M059J (cell line): ENCODE data around the gene COA7. TPM values are rescaled to one million over a fixed set of nuclear protein-coding genes. Genes with fewer than 3 reads are reported as not detected.

Source experiments
- DNase-seq: peaks from one replicate; pipeline ENCODE4 v3.0.0-alpha.2; 2012; ENCODE audit warnings: low read depth
- total RNA-seq: library from RNA; depleted of rRNA; stranded (reverse); fragments of >200 nt; shearing (Covaris generic); gene quantifications from 2 replicates; pipeline ENCODE4 v1.2.3, GENCODE V29; 2014; rRNA removed

Gene COA7
- total RNA-seq, 1 experiment from 2014 or later = 10.1 TPM

DNA sequence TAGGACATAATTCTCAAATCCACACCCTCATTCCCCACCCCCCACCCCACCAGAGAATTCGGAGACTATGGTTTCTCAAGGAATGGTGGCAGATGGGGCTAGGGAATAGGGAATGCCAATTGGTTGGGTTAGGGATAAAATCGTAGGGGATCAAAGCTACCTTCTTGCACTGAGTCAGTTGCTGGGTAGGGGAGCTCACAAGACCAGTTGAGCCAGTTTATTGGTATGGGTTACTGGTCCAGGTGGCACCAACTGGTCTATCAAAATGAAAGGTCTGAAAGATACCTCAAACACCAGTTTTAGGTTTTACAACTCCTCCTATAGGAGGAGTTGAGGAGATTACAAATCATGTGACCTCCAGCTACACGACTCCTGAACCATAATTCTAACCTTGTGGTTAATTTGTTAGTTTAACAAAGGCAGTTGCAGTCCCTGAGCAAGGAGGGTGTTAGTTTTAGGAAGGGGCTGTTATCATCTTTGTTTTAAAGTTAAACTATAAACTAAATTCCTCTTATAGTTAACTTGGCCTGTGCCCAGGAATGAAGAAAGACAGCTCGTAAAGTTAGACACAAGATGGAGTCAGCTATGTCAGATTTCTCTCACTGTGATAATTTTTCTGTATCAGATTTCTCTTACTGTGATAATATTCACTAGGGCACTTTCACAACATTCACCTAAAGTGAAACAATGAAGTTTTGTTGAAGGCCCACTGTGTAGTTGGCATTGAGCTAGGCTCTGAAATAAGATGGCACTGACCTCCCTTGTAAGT lies 62.6 kb downstream of the COA7 start:
- DNase-seq = no peak

Other genes starting within 250 kb of the COA7 start
- 12.7 and 22.3 TPM in 2 replicates for gene TUT4, start 145.3 kb downstream of the COA7 start, total RNA-seq
- gene GPX7, start 96.0 kb downstream of the COA7 start, total RNA-seq = 7.7 and 8.7 TPM in 2 replicates
- gene SHISAL2A, start 65.2 kb downstream of the COA7 start, total RNA-seq = 0.15 TPM in 1 of 2 replicates, not detected in the other
- 17.9 and 24.9 TPM in 2 replicates for gene ZYG11B, start 28.1 kb upstream of the COA7 start, total RNA-seq
- 0.64 and 1.6 TPM in 2 replicates for gene ZYG11A, start 144.4 kb upstream of the COA7 start, total RNA-seq
- 12.3 and 19.7 TPM in 2 replicates for gene ECHDC2, start 223.4 kb upstream of the COA7 start, total RNA-seq
- 171 and 230 TPM in 2 replicates for gene SCP2, start 228.9 kb upstream of the COA7 start, total RNA-seq